Measurements from ENCODE around the gene PKNOX2. TPM values are rescaled to one million over a fixed set of nuclear protein-coding genes. Genes with fewer than 3 reads are reported as not detected.

Gene PKNOX2
- polyA plus RNA-seq, 1 donor: 3.6 TPM

DNA sequence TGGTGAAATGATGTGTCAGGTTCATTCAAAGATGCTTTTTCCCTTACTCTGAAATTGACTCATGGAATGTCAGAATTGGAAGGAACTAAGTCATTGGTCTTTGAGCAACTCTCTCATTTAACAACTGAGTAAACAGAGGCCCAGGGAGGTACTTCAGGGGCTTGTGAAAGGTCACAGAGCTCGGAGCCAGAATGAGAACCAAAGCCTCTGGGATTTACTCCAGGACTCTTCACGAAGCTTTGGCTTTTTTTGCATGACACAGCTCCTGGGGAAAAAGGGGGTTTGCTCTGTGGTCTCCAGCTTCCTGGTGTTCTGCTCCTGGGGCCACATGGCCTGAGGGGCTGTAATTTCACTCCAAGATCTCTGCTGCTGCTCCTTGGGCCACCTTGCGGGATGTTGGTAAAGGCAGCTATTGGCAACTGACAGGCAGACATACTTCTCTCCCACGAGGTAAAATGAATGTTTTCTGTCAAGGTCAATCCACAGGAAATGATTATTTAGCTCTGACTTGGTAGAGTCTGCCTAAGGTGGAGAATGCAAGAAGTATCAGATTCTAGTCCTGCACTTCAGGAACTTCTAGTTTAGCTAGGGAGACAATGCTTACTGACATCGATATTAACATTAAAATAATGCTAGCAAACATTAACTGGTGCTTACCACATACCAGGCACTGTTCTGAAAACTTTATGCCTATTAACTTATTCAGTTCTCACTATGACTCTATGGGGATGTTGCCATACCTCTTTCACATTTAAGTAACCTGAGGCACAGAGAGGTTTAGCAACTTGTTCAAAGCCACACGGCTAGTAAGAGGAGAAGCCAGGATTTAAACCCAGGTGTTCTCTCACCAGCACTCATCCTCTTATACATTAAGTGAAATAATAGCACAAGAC lies 16.1 kb downstream of the PKNOX2 start:
- WGBS (ENCODE audit: insufficient coverage, low lambda C conversion rate): no CpG with 5 or more reads among the region's 6 CpGs
- no peak for DNase-seq
- H3K27me3 ChIP-seq (ENCODE audit: control insufficient read depth, insufficient read depth, low read length): peaks cover 17% of the 10 kb centered on the region
- H3K4me3 ChIP-seq (ENCODE audit: low read length): no peak overlapping the region
- no peaks in the 10 kb centered on the region for H3K9me3 ChIP-seq (ENCODE audit: control insufficient read depth, low read depth, low read length)
- no peaks in the 10 kb centered on the region for H3K4me1 ChIP-seq (ENCODE audit: control insufficient read depth, insufficient read depth, low read length)
- H3K27ac ChIP-seq (ENCODE audit: low read length): no peak overlapping the region
- H3K36me3 ChIP-seq (ENCODE audit: control insufficient read depth, insufficient read depth, low read length): no peaks in the 10 kb centered on the region

DNA sequence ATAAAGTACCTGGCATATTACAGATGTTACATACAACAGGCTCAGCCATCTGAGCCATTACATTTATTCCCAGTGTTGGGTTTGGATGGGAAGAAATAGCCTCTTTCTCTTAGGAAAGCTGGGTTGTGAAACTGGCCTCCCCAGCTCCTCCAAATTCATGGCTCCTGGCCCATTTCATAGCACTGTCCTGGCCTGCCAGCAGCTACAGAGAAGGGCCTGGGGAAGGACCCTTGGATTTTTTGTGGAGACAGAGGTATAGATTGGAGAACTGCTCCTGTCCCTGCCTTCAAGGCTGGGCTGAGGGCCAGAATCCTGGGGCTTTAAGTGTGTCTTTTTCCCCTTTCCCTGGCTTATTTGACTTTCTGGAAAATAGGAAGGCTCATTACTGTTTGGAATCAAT lies 18.0 kb downstream of the PKNOX2 start:
- no peaks in the 10 kb centered on the region for H3K36me3 ChIP-seq (ENCODE audit: control insufficient read depth, insufficient read depth, low read length)
- peaks cover 11% of the 10 kb centered on the region for H3K27me3 ChIP-seq (ENCODE audit: control insufficient read depth, insufficient read depth, low read length)
- no peaks in the 10 kb centered on the region for H3K4me1 ChIP-seq (ENCODE audit: control insufficient read depth, insufficient read depth, low read length)
- H3K9me3 ChIP-seq (ENCODE audit: control insufficient read depth, low read depth, low read length): no peaks in the 10 kb centered on the region
- H3K27ac ChIP-seq (ENCODE audit: low read length): no peak overlapping the region
- no peak overlapping the region for H3K4me3 ChIP-seq (ENCODE audit: low read length)
- no peak for DNase-seq

DNA sequence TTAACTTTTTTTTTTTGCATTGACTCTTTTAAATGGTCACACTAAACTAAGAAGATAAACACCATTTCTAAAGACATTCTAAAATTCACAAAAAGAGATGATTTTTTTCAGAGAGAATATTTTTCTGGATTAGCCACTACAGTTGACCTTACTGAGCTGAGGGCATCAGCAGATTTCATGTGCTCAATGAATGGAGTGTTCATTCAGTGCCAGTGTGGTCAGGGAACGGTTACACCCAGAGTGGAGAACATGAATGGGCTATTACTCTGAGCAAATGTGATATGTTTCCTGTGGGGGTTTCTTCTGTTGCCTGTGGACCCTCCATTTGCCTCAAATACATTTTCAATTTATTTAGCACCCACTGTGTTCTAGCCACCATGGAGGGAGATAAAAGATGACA lies 19.1 kb downstream of the PKNOX2 start:
- peaks cover 18% of the 10 kb centered on the region for H3K27me3 ChIP-seq (ENCODE audit: control insufficient read depth, insufficient read depth, low read length)

DNA sequence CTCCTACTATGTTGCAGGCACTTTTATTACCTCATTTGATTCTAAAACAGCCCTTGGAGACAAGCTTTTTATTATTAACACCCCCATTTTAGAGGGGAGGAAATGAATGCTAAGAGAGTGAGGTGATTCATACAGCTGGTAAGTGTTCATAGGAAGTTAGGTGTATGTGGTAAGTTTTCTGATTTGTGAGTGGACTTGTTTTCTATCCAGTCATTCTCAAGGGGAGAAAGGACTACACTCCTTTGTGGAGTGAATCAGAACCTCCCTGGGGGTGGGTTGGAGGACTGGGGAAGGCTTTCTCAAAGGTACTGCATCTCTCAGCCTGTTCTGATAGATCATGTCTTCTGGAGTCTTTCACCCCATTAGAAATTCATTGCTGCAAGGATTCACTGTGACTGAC lies 23.5 kb downstream of the PKNOX2 start:
- Histone ChIP-seq H3K4me3 (ENCODE audit: low read length) (no peak overlapping the region), H3K36me3 (ENCODE audit: control insufficient read depth, insufficient read depth, low read length) (no peaks in the 10 kb centered on the region), H3K9me3 (ENCODE audit: control insufficient read depth, low read depth, low read length) (no peaks in the 10 kb centered on the region), H3K4me1 (ENCODE audit: control insufficient read depth, insufficient read depth, low read length) (no peaks in the 10 kb centered on the region), H3K27me3 (ENCODE audit: control insufficient read depth, insufficient read depth, low read length) (peaks cover 25% of the 10 kb centered on the region), H3K27ac (ENCODE audit: low read length) (no peak overlapping the region)
- DNase-seq: no peak

More for the DNA sequence above, 19.1 kb downstream of the PKNOX2 start:
- H3K4me1 ChIP-seq (ENCODE audit: control insufficient read depth, insufficient read depth, low read length): no peaks in the 10 kb centered on the region
- WGBS (ENCODE audit: insufficient coverage, low lambda C conversion rate): no CpG with 5 or more reads among the region's 1 CpG
- no peak overlapping the region for H3K4me3 ChIP-seq (ENCODE audit: low read length)
- H3K9me3 ChIP-seq (ENCODE audit: control insufficient read depth, low read depth, low read length): no peaks in the 10 kb centered on the region
- H3K36me3 ChIP-seq (ENCODE audit: control insufficient read depth, insufficient read depth, low read length): no peaks in the 10 kb centered on the region
- no peak overlapping the region for H3K27ac ChIP-seq (ENCODE audit: low read length)
- DNase-seq: no peak

DNA sequence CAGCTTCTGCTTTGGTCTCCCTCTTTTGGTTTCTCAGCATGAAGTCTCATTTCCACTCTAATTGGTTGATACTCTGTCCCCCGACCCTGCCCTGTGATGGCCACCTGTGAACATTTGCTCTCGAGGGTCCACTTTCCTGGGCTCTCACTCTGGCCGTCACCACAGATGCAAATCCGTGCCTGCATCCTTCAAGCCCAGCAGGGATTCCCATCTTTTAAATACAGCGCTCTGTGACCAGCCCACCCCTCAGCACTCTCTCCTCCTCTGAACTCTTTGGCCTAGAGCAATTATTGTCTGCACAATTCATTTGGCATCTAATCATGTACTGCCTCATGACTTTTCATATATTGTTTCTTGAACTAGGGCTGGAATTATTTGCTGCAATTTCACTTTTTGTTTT lies 26.0 kb downstream of the PKNOX2 start:
- DNase-seq: no peak
- no peak overlapping the region for H3K27ac ChIP-seq (ENCODE audit: low read length)
- peaks cover 23% of the 10 kb centered on the region for H3K27me3 ChIP-seq (ENCODE audit: control insufficient read depth, insufficient read depth, low read length)
- no peaks in the 10 kb centered on the region for H3K36me3 ChIP-seq (ENCODE audit: control insufficient read depth, insufficient read depth, low read length)
- H3K4me1 ChIP-seq (ENCODE audit: control insufficient read depth, insufficient read depth, low read length): no peaks in the 10 kb centered on the region
- WGBS (ENCODE audit: insufficient coverage, low lambda C conversion rate): no CpG with 5 or more reads among the region's 5 CpGs
- no peak overlapping the region for H3K4me3 ChIP-seq (ENCODE audit: low read length)
- H3K9me3 ChIP-seq (ENCODE audit: control insufficient read depth, low read depth, low read length): no peaks in the 10 kb centered on the region

DNA sequence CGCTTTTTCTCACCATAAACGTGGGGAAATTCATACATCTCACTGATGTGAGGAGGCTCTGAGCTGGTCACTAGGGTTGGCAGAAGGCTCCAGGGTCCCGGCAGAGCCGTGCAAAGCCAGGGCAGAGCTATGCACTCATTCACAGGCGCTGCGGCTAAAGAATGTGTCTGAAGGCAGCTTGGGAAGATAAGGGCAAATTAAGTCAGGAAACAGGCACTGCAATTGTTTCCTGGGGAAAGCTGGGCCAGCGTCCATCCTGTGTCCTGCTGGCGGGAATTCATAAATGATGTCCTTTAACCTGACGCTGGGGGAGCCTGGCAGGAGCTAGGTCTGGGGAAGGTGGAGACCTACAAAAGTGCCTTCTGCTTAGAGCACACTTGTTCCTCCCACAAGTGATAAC lies 27.6 kb downstream of the PKNOX2 start:
- Histone ChIP-seq H3K36me3 (ENCODE audit: control insufficient read depth, insufficient read depth, low read length) (no peaks in the 10 kb centered on the region), H3K4me3 (ENCODE audit: low read length) (no peak overlapping the region), H3K27me3 (ENCODE audit: control insufficient read depth, insufficient read depth, low read length) (peaks cover 23% of the 10 kb centered on the region), H3K4me1 (ENCODE audit: control insufficient read depth, insufficient read depth, low read length) (no peaks in the 10 kb centered on the region), H3K27ac (ENCODE audit: low read length) (no peak overlapping the region), H3K9me3 (ENCODE audit: control insufficient read depth, low read depth, low read length) (no peaks in the 10 kb centered on the region)
- DNase-seq: no peak
- no CpG with 5 or more reads among the region's 9 CpGs for WGBS (ENCODE audit: insufficient coverage, low lambda C conversion rate)

DNA sequence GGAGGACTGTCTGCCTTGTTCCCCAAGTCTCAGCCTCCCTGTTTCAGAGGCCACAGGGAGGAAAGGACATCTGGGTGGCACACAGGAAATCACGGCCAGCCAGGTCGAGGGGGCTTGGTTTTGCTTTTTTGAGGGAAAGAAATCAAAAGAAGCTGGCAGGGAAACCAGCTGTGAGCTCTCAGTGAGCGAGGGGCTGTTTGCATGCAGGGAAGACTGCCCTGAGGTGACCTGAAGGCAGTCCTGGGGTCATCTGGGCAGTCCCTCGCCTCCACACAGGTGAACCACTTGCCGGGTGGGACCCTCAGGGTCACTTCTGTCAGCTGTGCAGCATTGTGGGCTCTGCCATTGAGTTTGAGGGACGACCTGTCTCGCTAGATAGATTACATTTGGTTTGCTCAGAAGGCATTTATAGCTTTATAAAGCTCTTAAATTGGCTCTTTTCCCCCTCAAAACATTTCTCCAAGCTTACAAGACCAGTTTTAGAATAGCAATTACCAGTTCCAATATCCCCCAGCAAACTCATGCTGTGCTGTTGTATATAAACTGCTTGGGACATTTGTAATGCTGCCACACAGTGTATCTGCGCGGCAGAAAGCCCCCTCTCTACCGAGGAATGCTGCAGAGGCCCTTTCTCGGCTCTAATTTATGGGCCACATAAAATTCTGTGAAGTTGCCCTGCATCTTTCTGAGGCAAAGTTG lies 28.3 kb downstream of the PKNOX2 start:
- Histone ChIP-seq H3K27me3 (ENCODE audit: control insufficient read depth, insufficient read depth, low read length) (peaks cover 20% of the 10 kb centered on the region), H3K4me3 (ENCODE audit: low read length) (no peak overlapping the region), H3K4me1 (ENCODE audit: control insufficient read depth, insufficient read depth, low read length) (no peaks in the 10 kb centered on the region), H3K9me3 (ENCODE audit: control insufficient read depth, low read depth, low read length) (no peaks in the 10 kb centered on the region), H3K36me3 (ENCODE audit: control insufficient read depth, insufficient read depth, low read length) (no peaks in the 10 kb centered on the region), H3K27ac (ENCODE audit: low read length) (no peak overlapping the region)
- no CpG with 5 or more reads among the region's 11 CpGs for WGBS (ENCODE audit: insufficient coverage, low lambda C conversion rate)
- no peak for DNase-seq

DNA sequence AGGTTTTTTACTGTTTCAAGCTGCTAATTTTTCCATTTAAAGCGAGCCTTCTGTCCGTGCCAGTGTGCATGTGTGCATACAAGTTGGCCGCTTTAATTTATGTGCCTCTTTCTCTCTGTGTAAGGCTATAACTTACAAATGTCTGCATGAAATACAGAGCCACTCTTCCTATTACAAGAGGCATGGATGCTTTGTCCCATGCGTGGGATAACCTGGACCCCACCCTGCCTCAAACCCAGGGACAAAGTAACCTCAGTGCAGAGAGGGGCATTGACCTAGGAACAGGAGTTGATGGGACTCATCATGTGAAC lies 28.8 kb downstream of the PKNOX2 start:
- no peak for DNase-seq
- no peaks in the 10 kb centered on the region for H3K4me1 ChIP-seq (ENCODE audit: control insufficient read depth, insufficient read depth, low read length)
- WGBS (ENCODE audit: insufficient coverage, low lambda C conversion rate): 100% methylated on average over 2 of the region's 4 CpGs
- no peak overlapping the region for H3K4me3 ChIP-seq (ENCODE audit: low read length)
- no peaks in the 10 kb centered on the region for H3K36me3 ChIP-seq (ENCODE audit: control insufficient read depth, insufficient read depth, low read length)
- no peak overlapping the region for H3K27ac ChIP-seq (ENCODE audit: low read length)
- no peaks in the 10 kb centered on the region for H3K9me3 ChIP-seq (ENCODE audit: control insufficient read depth, low read depth, low read length)
- peaks cover 15% of the 10 kb centered on the region for H3K27me3 ChIP-seq (ENCODE audit: control insufficient read depth, insufficient read depth, low read length)

DNA sequence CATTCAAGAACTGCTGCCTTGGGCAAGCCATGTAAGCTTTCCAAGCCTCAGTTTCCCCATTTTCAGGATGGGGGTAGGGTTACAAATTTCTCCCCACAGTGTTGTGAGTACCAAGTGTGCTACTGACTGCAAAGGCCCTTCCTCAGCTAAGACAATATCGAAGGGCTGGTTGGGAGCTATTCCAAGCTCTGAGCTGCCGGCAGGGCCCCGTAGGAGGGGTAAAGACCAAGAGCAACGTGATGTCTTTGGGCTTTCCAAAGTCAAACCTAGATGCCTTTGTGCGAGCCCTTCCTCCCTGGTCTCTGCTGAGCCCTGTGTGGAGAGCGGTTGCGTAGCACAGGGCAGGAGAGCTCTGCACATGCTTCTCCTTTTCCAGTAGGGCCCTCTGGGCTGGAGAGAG lies 29.3 kb downstream of the PKNOX2 start:
- Histone ChIP-seq H3K4me3 (ENCODE audit: low read length) (no peak overlapping the region), H3K27ac (ENCODE audit: low read length) (no peak overlapping the region), H3K4me1 (ENCODE audit: control insufficient read depth, insufficient read depth, low read length) (no peaks in the 10 kb centered on the region), H3K36me3 (ENCODE audit: control insufficient read depth, insufficient read depth, low read length) (no peaks in the 10 kb centered on the region), H3K27me3 (ENCODE audit: control insufficient read depth, insufficient read depth, low read length) (peaks cover 15% of the 10 kb centered on the region), H3K9me3 (ENCODE audit: control insufficient read depth, low read depth, low read length) (no peaks in the 10 kb centered on the region)
- no peak for DNase-seq
- no CpG with 5 or more reads among the region's 7 CpGs for WGBS (ENCODE audit: insufficient coverage, low lambda C conversion rate)

DNA sequence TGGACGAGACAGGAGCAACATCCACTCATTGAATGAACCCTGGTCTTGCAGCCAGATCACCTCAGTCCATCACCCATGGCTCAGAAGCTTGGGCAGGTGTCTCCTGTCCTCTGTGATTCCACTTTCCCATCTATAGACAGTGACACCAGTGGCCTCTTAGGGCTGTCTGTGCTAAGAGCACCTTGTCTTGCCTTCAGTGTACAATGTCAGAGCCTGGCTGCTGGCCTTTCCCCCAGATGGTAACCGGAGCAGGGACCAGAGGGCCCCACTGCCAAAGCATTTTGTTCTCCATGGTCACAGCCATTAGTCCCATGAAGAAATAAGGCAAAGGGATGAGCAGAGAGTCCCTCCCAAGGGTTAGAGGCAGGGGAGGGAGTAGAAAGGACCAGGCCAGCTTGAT lies 35.4 kb downstream of the PKNOX2 start:
- Histone ChIP-seq H3K4me1 (ENCODE audit: control insufficient read depth, insufficient read depth, low read length) (peaks cover 13% of the 10 kb centered on the region), H3K27ac (ENCODE audit: low read length) (no peak overlapping the region), H3K27me3 (ENCODE audit: control insufficient read depth, insufficient read depth, low read length) (no peaks in the 10 kb centered on the region), H3K9me3 (ENCODE audit: control insufficient read depth, low read depth, low read length) (no peaks in the 10 kb centered on the region), H3K36me3 (ENCODE audit: control insufficient read depth, insufficient read depth, low read length) (no peaks in the 10 kb centered on the region), H3K4me3 (ENCODE audit: low read length) (no peak overlapping the region)
- 100% methylated on average over 1 of the region's 2 CpGs for WGBS (ENCODE audit: insufficient coverage, low lambda C conversion rate)
- DNase-seq: no peak

DNA sequence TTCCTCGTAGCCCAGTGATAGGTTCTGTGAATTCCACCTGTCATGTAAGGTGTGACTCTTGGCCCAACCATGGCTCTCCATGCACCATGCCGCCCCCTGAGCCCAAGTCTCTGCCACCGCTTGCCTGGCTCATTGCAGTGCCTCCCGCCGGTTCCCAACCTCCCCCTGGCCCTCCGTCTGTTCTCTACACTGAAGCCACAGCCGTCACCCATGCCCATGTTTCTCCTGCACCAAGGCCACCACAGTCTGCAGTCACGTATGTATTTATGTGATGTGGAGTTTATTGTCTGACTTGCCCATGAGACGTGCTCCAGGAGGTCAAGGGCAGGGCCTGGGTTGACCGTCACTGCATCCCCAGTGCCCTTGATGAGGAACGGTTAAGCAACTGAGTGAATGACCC lies 35.9 kb downstream of the PKNOX2 start:
- no peak overlapping the region for H3K4me3 ChIP-seq (ENCODE audit: low read length)
- no peak for DNase-seq

More for the DNA sequence above, 35.9 kb downstream of the PKNOX2 start:
- no peaks in the 10 kb centered on the region for H3K27me3 ChIP-seq (ENCODE audit: control insufficient read depth, insufficient read depth, low read length)
- H3K27ac ChIP-seq (ENCODE audit: low read length): no peak overlapping the region
- no CpG with 5 or more reads among the region's 11 CpGs for WGBS (ENCODE audit: insufficient coverage, low lambda C conversion rate)
- no peaks in the 10 kb centered on the region for H3K36me3 ChIP-seq (ENCODE audit: control insufficient read depth, insufficient read depth, low read length)
- H3K4me1 ChIP-seq (ENCODE audit: control insufficient read depth, insufficient read depth, low read length): peaks cover 15% of the 10 kb centered on the region
- H3K9me3 ChIP-seq (ENCODE audit: control insufficient read depth, low read depth, low read length): no peaks in the 10 kb centered on the region

Measured in large intestine (tissue), 3 donors.